ENCODE results near the gene SREBF1.

The SREBF1 gene

DNA sequence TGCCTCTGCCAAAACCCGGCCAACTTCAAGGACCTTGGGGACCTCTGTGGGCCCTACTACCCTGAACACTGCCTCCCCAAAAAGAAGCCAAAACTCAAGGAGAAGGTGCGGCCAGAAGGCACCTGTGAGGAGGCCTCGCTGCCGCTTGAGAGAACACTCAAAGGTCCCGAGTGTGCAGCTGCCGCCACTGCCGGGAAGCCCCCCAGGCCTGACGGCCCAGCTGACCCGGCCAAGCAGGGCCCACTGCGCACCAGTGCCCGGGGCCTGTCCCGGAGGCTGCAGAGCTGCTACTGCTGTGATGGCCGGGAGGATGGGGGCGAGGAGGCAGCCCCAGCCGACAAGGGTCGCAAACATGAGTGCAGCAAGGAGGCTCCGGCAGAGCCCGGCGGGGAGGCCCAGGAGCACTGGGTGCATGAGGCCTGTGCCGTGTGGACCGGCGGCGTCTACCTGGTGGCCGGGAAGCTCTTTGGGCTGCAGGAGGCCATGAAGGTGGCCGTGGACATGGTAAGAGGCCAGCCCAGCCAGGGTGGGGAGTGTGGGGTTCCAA lies 38.7 kb downstream of the SREBF1 start:
- H3K27me3 ChIP-seq: no peaks in the 10 kb centered on the region
- no peaks in the 10 kb centered on the region for H3K4me1 ChIP-seq (ENCODE audit: control insufficient read depth in 1 of 2, insufficient read depth in 1 of 2, low read depth in 1 of 2, low read length in 1 of 2)
- no peaks in the 10 kb centered on the region for H3K9me3 ChIP-seq
- no peak overlapping the region for H3K27ac ChIP-seq
- no peak overlapping the region for H3K4me3 ChIP-seq (ENCODE audit: low read depth in 1 of 2, low read length in 1 of 2)
- peaks cover 41% of the 10 kb centered on the region for H3K36me3 ChIP-seq
- TF ChIP-seq, protein P1, sequence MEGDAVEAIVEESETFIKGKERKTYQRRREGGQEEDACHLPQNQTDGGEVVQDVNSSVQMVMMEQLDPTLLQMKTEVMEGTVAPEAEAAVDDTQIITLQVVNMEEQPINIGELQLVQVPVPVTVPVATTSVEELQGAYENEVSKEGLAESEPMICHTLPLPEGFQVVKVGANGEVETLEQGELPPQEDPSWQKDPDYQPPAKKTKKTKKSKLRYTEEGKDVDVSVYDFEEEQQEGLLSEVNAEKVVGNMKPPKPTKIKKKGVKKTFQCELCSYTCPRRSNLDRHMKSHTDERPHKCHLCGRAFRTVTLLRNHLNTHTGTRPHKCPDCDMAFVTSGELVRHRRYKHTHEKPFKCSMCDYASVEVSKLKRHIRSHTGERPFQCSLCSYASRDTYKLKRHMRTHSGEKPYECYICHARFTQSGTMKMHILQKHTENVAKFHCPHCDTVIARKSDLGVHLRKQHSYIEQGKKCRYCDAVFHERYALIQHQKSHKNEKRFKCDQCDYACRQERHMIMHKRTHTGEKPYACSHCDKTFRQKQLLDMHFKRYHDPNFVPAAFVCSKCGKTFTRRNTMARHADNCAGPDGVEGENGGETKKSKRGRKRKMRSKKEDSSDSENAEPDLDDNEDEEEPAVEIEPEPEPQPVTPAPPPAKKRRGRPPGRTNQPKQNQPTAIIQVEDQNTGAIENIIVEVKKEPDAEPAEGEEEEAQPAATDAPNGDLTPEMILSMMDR (IDR thresholded peaks at IDR 0.05): no peak

GRCh38 chr17:17797119-17797809 lies 39.5 kb downstream of the SREBF1 start:
- H3K4me1 ChIP-seq (ENCODE audit: control insufficient read depth in 1 of 2, insufficient read depth in 1 of 2, low read depth in 1 of 2, low read length in 1 of 2): no peaks in the 10 kb centered on the region
- peaks cover 8% of the 10 kb centered on the region for H3K27me3 ChIP-seq
- TF ChIP-seq, protein P1 (IDR thresholded peaks at IDR 0.05): no peak
- H3K4me3 ChIP-seq (ENCODE audit: low read depth in 1 of 2, low read length in 1 of 2): no peak overlapping the region
- H3K36me3 ChIP-seq: peaks cover 44% of the 10 kb centered on the region
- H3K9me3 ChIP-seq: no peaks in the 10 kb centered on the region
- no peak overlapping the region for H3K27ac ChIP-seq

- no peaks in the 10 kb centered on the region for H3K9me3 ChIP-seq
- no peak overlapping the region for H3K4me3 ChIP-seq (ENCODE audit: low read depth in 1 of 2, low read length in 1 of 2)
- no peaks in the 10 kb centered on the region for H3K4me1 ChIP-seq (ENCODE audit: control insufficient read depth in 1 of 2, insufficient read depth in 1 of 2, low read depth in 1 of 2, low read length in 1 of 2)
- H3K27ac ChIP-seq: no peak overlapping the region
- peaks cover 44% of the 10 kb centered on the region for H3K36me3 ChIP-seq
- TF ChIP-seq, protein P1 (IDR thresholded peaks at IDR 0.05): no peak
- H3K27me3 ChIP-seq: peaks cover 13% of the 10 kb centered on the region
Measured at GRCh38 chr17:17796787-17797061, 40.1 kb downstream of the SREBF1 start.

DNA sequence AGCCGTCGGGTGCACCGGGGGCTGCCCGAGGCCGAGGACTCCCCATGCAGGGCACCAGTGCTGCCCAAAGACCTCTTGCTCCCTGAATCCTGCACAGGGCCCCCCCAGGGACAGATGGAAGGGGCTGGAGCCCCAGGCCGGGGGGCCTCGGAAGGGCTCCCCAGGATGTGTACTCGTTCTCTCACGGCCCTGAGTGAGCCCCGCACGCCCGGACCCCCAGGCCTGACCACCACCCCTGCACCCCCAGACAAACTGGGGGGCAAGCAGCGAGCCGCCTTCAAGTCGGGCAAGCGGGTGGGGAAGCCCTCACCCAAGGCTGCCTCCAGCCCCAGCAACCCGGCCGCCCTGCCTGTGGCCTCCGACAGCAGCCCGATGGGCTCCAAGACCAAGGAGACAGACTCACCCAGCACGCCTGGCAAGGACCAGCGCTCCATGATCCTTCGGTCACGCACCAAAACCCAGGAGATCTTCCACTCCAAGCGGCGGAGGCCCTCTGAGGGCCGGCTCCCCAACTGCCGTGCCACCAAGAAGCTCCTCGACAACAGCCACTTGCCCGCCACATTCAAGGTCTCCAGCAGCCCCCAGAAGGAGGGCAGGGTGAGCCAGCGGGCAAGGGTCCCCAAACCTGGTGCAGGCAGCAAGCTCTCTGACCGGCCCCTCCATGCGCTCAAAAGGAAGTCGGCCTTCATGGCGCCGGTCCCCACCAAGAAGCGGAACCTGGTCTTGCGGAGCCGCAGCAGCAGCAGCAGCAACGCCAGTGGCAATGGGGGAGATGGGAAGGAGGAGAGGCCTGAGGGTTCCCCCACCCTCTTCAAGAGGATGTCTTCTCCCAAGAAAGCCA lies 40.6 kb downstream of the SREBF1 start:
- Histone ChIP-seq H3K27me3 (peaks cover 15% of the 10 kb centered on the region), H3K36me3 (peaks cover 44% of the 10 kb centered on the region), H3K4me1 (ENCODE audit: control insufficient read depth in 1 of 2, insufficient read depth in 1 of 2, low read depth in 1 of 2, low read length in 1 of 2) (no peaks in the 10 kb centered on the region), H3K9me3 (no peaks in the 10 kb centered on the region), H3K4me3 (ENCODE audit: low read depth in 1 of 2, low read length in 1 of 2) (no peak overlapping the region), H3K27ac (no peak overlapping the region)
- TF ChIP-seq, protein P1 (IDR thresholded peaks at IDR 0.05): no peak

GRCh38 chr17:17795296-17795695 lies 41.5 kb downstream of the SREBF1 start:
- no peaks in the 10 kb centered on the region for H3K9me3 ChIP-seq
- peaks cover 44% of the 10 kb centered on the region for H3K36me3 ChIP-seq
- H3K4me1 ChIP-seq (ENCODE audit: control insufficient read depth in 1 of 2, insufficient read depth in 1 of 2, low read depth in 1 of 2, low read length in 1 of 2): no peaks in the 10 kb centered on the region

More at GRCh38 chr17:17795296-17795695, 41.5 kb downstream of the SREBF1 start:
- TF ChIP-seq, protein P1 (IDR thresholded peaks at IDR 0.05): no peak
- peaks cover 15% of the 10 kb centered on the region for H3K27me3 ChIP-seq
- H3K27ac ChIP-seq: no peak overlapping the region
- H3K4me3 ChIP-seq (ENCODE audit: low read depth in 1 of 2, low read length in 1 of 2): no peak overlapping the region
